ENCODE data around the gene PELO. TPM values are rescaled to one million over a fixed set of nuclear protein-coding genes. Genes with fewer than 3 reads are reported as not detected.

PELO gene
- total RNA-seq, 2 experiments from 2014 or later, result 4.3 to 4.5 TPM

- H3K27ac Mint-ChIP-seq, result no peak overlapping the region
- ChIA-PET CTCF (no interaction called here), POLR2A (interaction anchor here (0.7 kb wide), 1 partner anchor 111 kb away, joined by 3 read pairs; no protein-coding TSS in a partner anchor)
- H3K27me3 Mint-ChIP-seq, result no peaks in the 10 kb centered on the region
- DNase-seq (no peak), ATAC-seq (ENCODE audit: poor library complexity) (no peak)
- Histone ChIP-seq H3K27ac (ENCODE audit: low read depth in 1 of 2, low read length in 2 of 2) (no peak overlapping the region), H3K4me3 (ENCODE audit: low read length) (no peak overlapping the region), H3K36me3 (ENCODE audit: insufficient read depth, low read length) (peaks cover 16% of the 10 kb centered on the region), H3K4me1 (ENCODE audit: insufficient read depth, low read length) (peaks cover 18% of the 10 kb centered on the region), H3K27me3 (ENCODE audit: control insufficient read depth in 1 of 2, insufficient read depth in 2 of 2, low read length in 2 of 2) (no peaks in the 10 kb centered on the region), H3K9me3 (ENCODE audit: control insufficient read depth in 1 of 2, insufficient read depth in 1 of 2, low read length in 2 of 2) (no peaks in the 10 kb centered on the region)
- intact Hi-C loops (cut with DNase I, micrococcal nuclease), result loop anchor here in 1 of 2 experiments (10.0 kb wide), 1 partner anchor 1500 kb away; no protein-coding TSS in a partner anchor
- no peak overlapping the region for H3K4me3 Mint-ChIP-seq
- H3K9me3 Mint-ChIP-seq, result no peaks in the 10 kb centered on the region
- peaks cover 21% of the 10 kb centered on the region for H3K36me3 Mint-ChIP-seq (ENCODE audit: low read depth)
- TF ChIP-seq CTCF (IDR thresholded peaks at IDR 0.05), result no peak
- peaks cover 46% of the 10 kb centered on the region for H3K4me1 Mint-ChIP-seq (ENCODE audit: low read depth)
Observed at GRCh38 chr5:52804387-52804791, 16.7 kb downstream of the PELO start.

GRCh38 chr5:52804981-52805380 lies 17.3 kb downstream of the PELO start:
- no peak overlapping the region for H3K27ac Mint-ChIP-seq
- CTCF ChIA-PET, result no interaction called here
- H3K4me3 Mint-ChIP-seq, result no peak overlapping the region
- H3K9me3 ChIP-seq (ENCODE audit: control insufficient read depth in 1 of 2, insufficient read depth in 1 of 2, low read length in 2 of 2), result no peaks in the 10 kb centered on the region
- peaks cover 15% of the 10 kb centered on the region for H3K36me3 Mint-ChIP-seq (ENCODE audit: low read depth)
- H3K9me3 Mint-ChIP-seq, result no peaks in the 10 kb centered on the region
- DNase-seq (no peak), ATAC-seq (ENCODE audit: poor library complexity) (no peak)
- POLR2A ChIA-PET, result interaction anchor here (0.7 to 1.5 kb wide), 2 partner anchors 21 to 111 kb away, joined by 3 to 4 read pairs; no protein-coding TSS in a partner anchor
- H3K4me3 ChIP-seq (ENCODE audit: low read length), result no peak overlapping the region
- intact Hi-C loops (cut with DNase I, micrococcal nuclease), result loop anchor here in 1 of 2 experiments (10.0 kb wide), 1 partner anchor 1500 kb away; no protein-coding TSS in a partner anchor
- H3K27me3 ChIP-seq (ENCODE audit: control insufficient read depth in 1 of 2, insufficient read depth in 2 of 2, low read length in 2 of 2), result no peaks in the 10 kb centered on the region
- H3K4me1 Mint-ChIP-seq (ENCODE audit: low read depth), result peaks cover 42% of the 10 kb centered on the region
- H3K27ac ChIP-seq (ENCODE audit: low read depth in 1 of 2, low read length in 2 of 2), result no peak overlapping the region
- no peak for TF ChIP-seq CTCF (IDR thresholded peaks at IDR 0.05)
- H3K36me3 ChIP-seq (ENCODE audit: insufficient read depth, low read length), result peaks cover 16% of the 10 kb centered on the region
- no peaks in the 10 kb centered on the region for H3K27me3 Mint-ChIP-seq
- peaks cover 17% of the 10 kb centered on the region for H3K4me1 ChIP-seq (ENCODE audit: insufficient read depth, low read length)

- H3K4me3 ChIP-seq (ENCODE audit: low read length), result no peak overlapping the region
- Mint-ChIP-seq H3K4me3 (no peak overlapping the region), H3K9me3 (no peaks in the 10 kb centered on the region), H3K4me1 (ENCODE audit: low read depth) (peaks cover 35% of the 10 kb centered on the region), H3K27ac (no peak overlapping the region), H3K27me3 (no peaks in the 10 kb centered on the region), H3K36me3 (ENCODE audit: low read depth) (peaks cover 10% of the 10 kb centered on the region)
- H3K4me1 ChIP-seq (ENCODE audit: insufficient read depth, low read length), result peaks cover 11% of the 10 kb centered on the region
- no peaks in the 10 kb centered on the region for H3K27me3 ChIP-seq (ENCODE audit: control insufficient read depth in 1 of 2, insufficient read depth in 2 of 2, low read length in 2 of 2)
- DNase-seq, result no peak
- ATAC-seq (ENCODE audit: poor library complexity), result no peak
- CTCF ChIA-PET, result no interaction called here
- intact Hi-C loops (cut with DNase I, micrococcal nuclease), result loop anchor here in 1 of 2 experiments (10.0 kb wide), 1 partner anchor 1499 kb away; no protein-coding TSS in a partner anchor
- H3K9me3 ChIP-seq (ENCODE audit: control insufficient read depth in 1 of 2, insufficient read depth in 1 of 2, low read length in 2 of 2), result no peaks in the 10 kb centered on the region
- H3K27ac ChIP-seq (ENCODE audit: low read depth in 1 of 2, low read length in 2 of 2), result no peak overlapping the region
- TF ChIP-seq CTCF (IDR thresholded peaks at IDR 0.05), result no peak
- POLR2A ChIA-PET, result interaction anchor here (1.5 kb wide), 1 partner anchor 20 kb away, joined by 4 read pairs; no protein-coding TSS in a partner anchor
- H3K36me3 ChIP-seq (ENCODE audit: insufficient read depth, low read length), result peaks cover 16% of the 10 kb centered on the region
Observed at GRCh38 chr5:52805615-52806014, 17.9 kb downstream of the PELO start.
